ENCODE data around the gene TMEM106C.

TMEM106C gene

GRCh38 chr12:47986291-47986660 lies 22.9 kb downstream of the TMEM106C start:
- no peak for TF ChIP-seq CTCF (IDR thresholded peaks at IDR 0.05; ENCODE audit: control insufficient read depth, insufficient read depth, low read depth, low read length, missing control alignments)
- DNase-seq (ENCODE audit: low read depth) = no peak
- H3K4me3 ChIP-seq (ENCODE audit: control insufficient read depth, low read depth, low read length) = no peak overlapping the region

- no peak overlapping the region for H3K4me3 ChIP-seq (ENCODE audit: control insufficient read depth, low read depth, low read length)
- no peak for TF ChIP-seq CTCF (IDR thresholded peaks at IDR 0.05; ENCODE audit: control insufficient read depth, insufficient read depth, low read depth, low read length, missing control alignments)
- DNase-seq (ENCODE audit: low read depth) = no peak
Observed at GRCh38 chr12:47986832-47987231, 23.4 kb downstream of the TMEM106C start.

- DNase-seq (ENCODE audit: low read depth) = no peak
- H3K4me3 ChIP-seq (ENCODE audit: control insufficient read depth, low read depth, low read length) = no peak overlapping the region
- no peak for TF ChIP-seq CTCF (IDR thresholded peaks at IDR 0.05; ENCODE audit: control insufficient read depth, insufficient read depth, low read depth, low read length, missing control alignments)
Observed at GRCh38 chr12:47987411-47988072, 24.1 kb downstream of the TMEM106C start.

- DNase-seq (ENCODE audit: low read depth) = no peak
- no peak overlapping the region for H3K4me3 ChIP-seq (ENCODE audit: control insufficient read depth, low read depth, low read length)
- no peak for TF ChIP-seq CTCF (IDR thresholded peaks at IDR 0.05; ENCODE audit: control insufficient read depth, insufficient read depth, low read depth, low read length, missing control alignments)
Observed at GRCh38 chr12:47988073-47989022, 25.0 kb downstream of the TMEM106C start.

DNA sequence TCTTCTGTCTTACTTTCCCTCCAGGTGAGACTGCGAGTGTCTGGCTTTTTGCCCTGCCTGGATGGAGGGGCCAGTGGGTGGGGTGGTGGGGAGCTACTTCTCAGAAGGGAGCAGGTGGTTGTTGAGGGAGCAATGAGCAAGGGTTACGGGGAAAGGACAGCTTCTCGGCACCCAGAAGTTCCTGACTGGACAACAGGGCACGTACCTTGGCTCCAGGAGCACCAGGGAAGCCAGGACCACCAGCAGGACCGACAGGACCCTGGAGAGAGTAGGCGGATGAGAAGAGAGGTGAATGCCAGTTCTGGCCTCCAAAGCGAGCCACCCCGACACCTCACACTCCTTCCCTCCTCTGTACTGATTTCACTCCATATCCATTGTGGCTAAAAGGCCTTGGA lies 25.6 kb downstream of the TMEM106C start:
- no peak overlapping the region for H3K4me3 ChIP-seq (ENCODE audit: control insufficient read depth, low read depth, low read length)
- no peak for TF ChIP-seq CTCF (IDR thresholded peaks at IDR 0.05; ENCODE audit: control insufficient read depth, insufficient read depth, low read depth, low read length, missing control alignments)
- no peak for DNase-seq (ENCODE audit: low read depth)

GRCh38 chr12:47989666-47990065 lies 26.3 kb downstream of the TMEM106C start:
- no peak overlapping the region for H3K4me3 ChIP-seq (ENCODE audit: control insufficient read depth, low read depth, low read length)
- TF ChIP-seq CTCF (IDR thresholded peaks at IDR 0.05; ENCODE audit: control insufficient read depth, insufficient read depth, low read depth, low read length, missing control alignments) = no peak
- DNase-seq (ENCODE audit: low read depth) = no peak

Measured in AG09309 (cell line).